ENCODE measurements around the gene ENO1.

Gene ENO1

GRCh38 chr1:8817412-8818324, 60.8 kb downstream of the ENO1 start, which contains the start of gene RERE:
Gene RERE (minus strand): TSS chr1:8817640.
- Histone ChIP-seq H3K4me1 (ENCODE audit: insufficient read depth, low read length) (peaks cover 37% of the 10 kb centered on the region), H3K9me3 (ENCODE audit: insufficient read depth, low read length, severe bottlenecking) (no peaks in the 10 kb centered on the region), H4K20me1 (ENCODE audit: insufficient read depth, low read length) (peaks cover 17% of the 10 kb centered on the region; the same call in 1 of the 2 replicates), H3K9ac (ENCODE audit: low read depth, low read length) (peak within 1 kb of the TSS; percentile 94), H3K4me2 (ENCODE audit: insufficient read depth, low read length) (peak within 1 kb of the TSS; percentile 90), H2AFZ (ENCODE audit: low read depth, low read length) (peak within 1 kb of the TSS; percentile 90), H3K79me2 (ENCODE audit: insufficient read depth, low read length) (peaks cover 47% of the 10 kb centered on the region), H3K27ac (ENCODE audit: low read length) (peak within 1 kb of the TSS; percentile 81), H3K27me3 (ENCODE audit: insufficient read depth, low read length, poor library complexity) (no peaks in the 10 kb centered on the region), H3K4me3 (ENCODE audit: low read depth in 1 of 2, low read length in 2 of 2) (peak within 1 kb of the TSS; percentile 89 to 91), H3K36me3 (ENCODE audit: insufficient read depth, low read length) (no peaks in the 10 kb centered on the region; the same call in 1 of the 2 replicates)
- TF ChIP-seq CTCF (IDR thresholded peaks at IDR 0.05; ENCODE audit: borderline replicate concordance, extremely low read depth, low read length, poor library complexity, severe bottlenecking) (peak; percentile 32), EZH2 (IDR thresholded peaks at IDR 0.05; ENCODE audit: borderline replicate concordance, low read depth, low read length, severe bottlenecking) (no peak)
- ATAC-seq (ENCODE audit: insufficient read depth, low read depth) (peak; percentile 95), DNase-seq (peak; percentile 95)

- ATAC-seq (ENCODE audit: insufficient read depth, low read depth): peak; percentile 27; the same call in 2 of the 3 replicates
- peaks cover 37% of the 10 kb centered on the region for H3K4me1 ChIP-seq (ENCODE audit: insufficient read depth, low read length)
- peaks cover 55% of the 10 kb centered on the region for H3K79me2 ChIP-seq (ENCODE audit: insufficient read depth, low read length)
- DNase-seq: no peak
- peak overlapping the region; percentile 94 for H3K9ac ChIP-seq (ENCODE audit: low read depth, low read length)
- peak overlapping the region; percentile 90 for H2AFZ ChIP-seq (ENCODE audit: low read depth, low read length)
- peak overlapping the region; percentile 90 for H3K4me2 ChIP-seq (ENCODE audit: insufficient read depth, low read length)
- H3K27ac ChIP-seq (ENCODE audit: low read length): peak overlapping the region; percentile 81
- no peaks in the 10 kb centered on the region for H3K9me3 ChIP-seq (ENCODE audit: insufficient read depth, low read length, severe bottlenecking)
- no peaks in the 10 kb centered on the region; the same call in 1 of the 2 replicates for H3K36me3 ChIP-seq (ENCODE audit: insufficient read depth, low read length)
- no peaks in the 10 kb centered on the region for H3K27me3 ChIP-seq (ENCODE audit: insufficient read depth, low read length, poor library complexity)
- peaks cover 17% of the 10 kb centered on the region; the same call in 1 of the 2 replicates for H4K20me1 ChIP-seq (ENCODE audit: insufficient read depth, low read length)
- peak overlapping the region; percentile 89 to 91 for H3K4me3 ChIP-seq (ENCODE audit: low read depth in 1 of 2, low read length in 2 of 2)
- no peak for TF ChIP-seq CTCF (IDR thresholded peaks at IDR 0.05; ENCODE audit: borderline replicate concordance, extremely low read depth, low read length, poor library complexity, severe bottlenecking)
- TF ChIP-seq EZH2 (IDR thresholded peaks at IDR 0.05; ENCODE audit: borderline replicate concordance, low read depth, low read length, severe bottlenecking): no peak
Measured at GRCh38 chr1:8816831-8817411, 61.6 kb downstream of the ENO1 start.

- no peak for DNase-seq
- H3K4me3 ChIP-seq (ENCODE audit: low read depth in 1 of 2, low read length in 2 of 2): peak overlapping the region; percentile 89 to 91
- peak overlapping the region; percentile 94 for H3K9ac ChIP-seq (ENCODE audit: low read depth, low read length)
- no peaks in the 10 kb centered on the region; the same call in 1 of the 2 replicates for H3K36me3 ChIP-seq (ENCODE audit: insufficient read depth, low read length)
- peaks cover 61% of the 10 kb centered on the region for H3K79me2 ChIP-seq (ENCODE audit: insufficient read depth, low read length)
- no peak for ATAC-seq (ENCODE audit: insufficient read depth, low read depth)
- H2AFZ ChIP-seq (ENCODE audit: low read depth, low read length): peak overlapping the region; percentile 90
- peaks cover 37% of the 10 kb centered on the region for H3K4me1 ChIP-seq (ENCODE audit: insufficient read depth, low read length)
- peak overlapping the region; percentile 90 for H3K4me2 ChIP-seq (ENCODE audit: insufficient read depth, low read length)
- H3K27me3 ChIP-seq (ENCODE audit: insufficient read depth, low read length, poor library complexity): no peaks in the 10 kb centered on the region
- H4K20me1 ChIP-seq (ENCODE audit: insufficient read depth, low read length): peaks cover 23% of the 10 kb centered on the region; the same call in 1 of the 2 replicates
- H3K27ac ChIP-seq (ENCODE audit: low read length): peak overlapping the region; percentile 81; the same call in 1 of the 2 replicates
- TF ChIP-seq EZH2 (IDR thresholded peaks at IDR 0.05; ENCODE audit: borderline replicate concordance, low read depth, low read length, severe bottlenecking): no peak
- TF ChIP-seq CTCF (IDR thresholded peaks at IDR 0.05; ENCODE audit: borderline replicate concordance, extremely low read depth, low read length, poor library complexity, severe bottlenecking): no peak
- no peaks in the 10 kb centered on the region for H3K9me3 ChIP-seq (ENCODE audit: insufficient read depth, low read length, severe bottlenecking)
Measured at GRCh38 chr1:8816264-8816663, 62.2 kb downstream of the ENO1 start.

All from DND-41 (cell line).